ENCODE measurements around the gene TIE1. TPM values are rescaled to one million over a fixed set of nuclear protein-coding genes. Genes with fewer than 3 reads are reported as not detected.

Gene TIE1
- total RNA-seq, 1 experiment from 2014 or later, result not detected

DNA sequence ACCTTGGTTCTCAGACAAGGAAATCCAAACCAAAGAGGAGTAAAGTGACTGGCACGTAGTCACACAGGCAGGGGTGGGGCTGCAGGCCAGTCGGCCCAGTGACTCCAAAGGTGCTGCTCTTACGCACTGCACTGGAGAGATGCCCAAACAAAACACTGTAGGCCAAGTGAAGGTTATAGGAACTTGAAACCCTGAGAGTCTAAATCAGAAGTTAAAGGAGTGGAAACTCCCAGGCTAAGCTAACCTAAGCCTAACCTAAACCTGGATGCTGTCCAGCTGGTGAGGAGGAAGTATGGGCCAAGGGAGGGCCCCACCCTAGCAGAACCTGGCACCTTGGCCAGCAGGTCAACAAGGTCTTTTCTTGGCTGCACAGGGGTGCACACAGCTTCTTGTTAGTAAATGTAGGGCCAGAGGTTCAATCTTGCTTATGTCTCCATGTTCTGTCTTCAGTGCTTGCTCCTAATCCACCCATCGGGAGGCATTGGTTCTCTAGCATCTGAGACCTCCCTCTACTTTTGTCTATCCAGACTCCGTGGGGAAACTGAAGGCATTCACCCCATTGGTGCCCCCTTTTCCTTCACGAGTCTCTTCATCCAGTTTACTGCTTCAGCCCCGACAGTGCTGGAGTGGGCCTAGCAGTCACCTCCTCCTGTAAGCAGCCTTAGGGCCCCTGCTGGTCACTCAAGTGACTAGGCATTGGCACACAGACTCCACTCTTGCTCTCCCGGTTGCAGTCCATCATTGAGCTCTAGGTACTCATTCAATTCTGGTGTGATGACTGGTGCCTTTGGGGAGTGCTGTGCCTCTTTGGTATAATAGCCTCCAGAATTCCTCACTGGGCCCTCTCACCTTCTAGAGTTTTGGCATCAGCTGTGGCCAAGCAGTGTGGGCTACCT is 43.9 kb upstream of the TIE1 start:
- Histone ChIP-seq H3K4me3 (ENCODE audit: low read depth, low read length, poor library complexity, severe bottlenecking) (no peak overlapping the region), H3K4me1 (ENCODE audit: insufficient read depth, low read length, poor library complexity, severe bottlenecking) (no peaks in the 10 kb centered on the region), H3K27me3 (replicated peaks; ENCODE audit: insufficient read depth, low read depth, low read length, poor library complexity) (no peaks in the 10 kb centered on the region), H3K27ac (ENCODE audit: low read depth, low read length, poor library complexity, severe bottlenecking) (no peak overlapping the region), H3K36me3 (ENCODE audit: insufficient read depth, low read length, poor library complexity, severe bottlenecking) (no peaks in the 10 kb centered on the region), H3K9me3 (ENCODE audit: low read depth, low read length, poor library complexity, severe bottlenecking) (no peaks in the 10 kb centered on the region)
- POLR2A ChIA-PET (ENCODE audit: low non-redundant PET), result no interaction called here
- no TSS peak for BruUV-seq (replicated peaks)
- TF ChIP-seq EZH2 (IDR thresholded peaks at IDR 0.05; ENCODE audit: borderline replicate concordance, low read depth, low read length, poor library complexity, severe bottlenecking), result no peak
- TF ChIP-seq, protein P1, sequence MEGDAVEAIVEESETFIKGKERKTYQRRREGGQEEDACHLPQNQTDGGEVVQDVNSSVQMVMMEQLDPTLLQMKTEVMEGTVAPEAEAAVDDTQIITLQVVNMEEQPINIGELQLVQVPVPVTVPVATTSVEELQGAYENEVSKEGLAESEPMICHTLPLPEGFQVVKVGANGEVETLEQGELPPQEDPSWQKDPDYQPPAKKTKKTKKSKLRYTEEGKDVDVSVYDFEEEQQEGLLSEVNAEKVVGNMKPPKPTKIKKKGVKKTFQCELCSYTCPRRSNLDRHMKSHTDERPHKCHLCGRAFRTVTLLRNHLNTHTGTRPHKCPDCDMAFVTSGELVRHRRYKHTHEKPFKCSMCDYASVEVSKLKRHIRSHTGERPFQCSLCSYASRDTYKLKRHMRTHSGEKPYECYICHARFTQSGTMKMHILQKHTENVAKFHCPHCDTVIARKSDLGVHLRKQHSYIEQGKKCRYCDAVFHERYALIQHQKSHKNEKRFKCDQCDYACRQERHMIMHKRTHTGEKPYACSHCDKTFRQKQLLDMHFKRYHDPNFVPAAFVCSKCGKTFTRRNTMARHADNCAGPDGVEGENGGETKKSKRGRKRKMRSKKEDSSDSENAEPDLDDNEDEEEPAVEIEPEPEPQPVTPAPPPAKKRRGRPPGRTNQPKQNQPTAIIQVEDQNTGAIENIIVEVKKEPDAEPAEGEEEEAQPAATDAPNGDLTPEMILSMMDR (conservative IDR thresholded peaks at IDR 0.05; ENCODE audit: low read depth, low read length), result no peak
- intact Hi-C loops (cut with micrococcal nuclease; ENCODE audit: unreplicated experiment), result no loop called here
- CTCF ChIA-PET, result no interaction called here
- DNase-seq (ENCODE audit: low spot score), result no peak

DNA sequence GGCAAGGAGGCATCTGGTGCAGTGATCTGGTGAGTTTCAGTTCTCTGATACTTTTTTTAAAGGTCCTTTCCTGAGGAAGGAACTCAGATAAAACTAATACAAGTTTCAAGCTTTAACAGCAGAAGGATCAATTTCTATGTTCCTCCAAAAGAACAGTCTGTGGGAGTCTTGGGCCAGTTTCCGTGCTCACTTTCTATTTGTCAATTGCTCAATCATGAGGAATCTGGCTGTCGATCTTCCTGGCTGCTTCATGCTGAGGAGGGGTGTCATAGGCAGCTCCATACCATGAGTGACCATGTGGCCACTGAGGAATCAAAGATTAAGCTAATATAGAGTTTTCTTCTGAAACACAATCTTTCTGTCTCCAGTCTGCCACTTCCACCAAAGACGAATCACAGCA is 42.4 kb upstream of the TIE1 start:
- POLR2A ChIA-PET (ENCODE audit: low non-redundant PET), result no interaction called here
- H3K27ac ChIP-seq (ENCODE audit: low read depth, low read length, poor library complexity, severe bottlenecking), result no peak overlapping the region
- no peak for DNase-seq (ENCODE audit: low spot score)
- H3K36me3 ChIP-seq (ENCODE audit: insufficient read depth, low read length, poor library complexity, severe bottlenecking), result no peaks in the 10 kb centered on the region
- H3K27me3 ChIP-seq (replicated peaks; ENCODE audit: insufficient read depth, low read depth, low read length, poor library complexity), result no peaks in the 10 kb centered on the region
- no TSS peak for BruUV-seq (replicated peaks)
- H3K4me3 ChIP-seq (ENCODE audit: low read depth, low read length, poor library complexity, severe bottlenecking), result no peak overlapping the region
- no peaks in the 10 kb centered on the region for H3K4me1 ChIP-seq (ENCODE audit: insufficient read depth, low read length, poor library complexity, severe bottlenecking)
- H3K9me3 ChIP-seq (ENCODE audit: low read depth, low read length, poor library complexity, severe bottlenecking), result peaks cover 6% of the 10 kb centered on the region
- no peak for TF ChIP-seq EZH2 (IDR thresholded peaks at IDR 0.05; ENCODE audit: borderline replicate concordance, low read depth, low read length, poor library complexity, severe bottlenecking)
- TF ChIP-seq, protein P1 (conservative IDR thresholded peaks at IDR 0.05; ENCODE audit: low read depth, low read length), result no peak
- CTCF ChIA-PET, result no interaction called here
- intact Hi-C loops (cut with micrococcal nuclease; ENCODE audit: unreplicated experiment), result no loop called here

DNA sequence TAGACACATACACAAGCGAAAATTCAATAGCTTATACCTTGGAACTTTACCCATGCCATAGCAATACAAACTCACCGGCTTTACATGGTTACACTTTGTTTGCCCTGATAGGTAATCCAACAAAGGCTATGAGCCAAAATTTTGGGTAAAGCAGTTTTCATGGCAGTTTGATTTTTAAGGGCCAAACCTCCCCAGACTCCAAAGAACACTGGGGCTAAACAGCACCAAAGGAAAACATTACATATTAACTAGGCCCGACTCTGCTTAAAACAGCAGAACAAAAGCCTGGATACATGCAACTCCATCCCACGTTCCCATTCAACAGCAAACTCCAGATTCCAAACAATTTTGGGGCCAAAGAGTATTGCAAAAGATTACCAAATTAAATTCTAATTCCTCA is 35.4 kb upstream of the TIE1 start:
- H3K4me3 ChIP-seq (ENCODE audit: low read depth, low read length, poor library complexity, severe bottlenecking), result no peak overlapping the region
- H3K9me3 ChIP-seq (ENCODE audit: low read depth, low read length, poor library complexity, severe bottlenecking), result peaks cover 14% of the 10 kb centered on the region
- H3K27ac ChIP-seq (ENCODE audit: low read depth, low read length, poor library complexity, severe bottlenecking), result no peak overlapping the region
- no peaks in the 10 kb centered on the region for H3K27me3 ChIP-seq (replicated peaks; ENCODE audit: insufficient read depth, low read depth, low read length, poor library complexity)
- no TSS peak for BruUV-seq (replicated peaks)
- no peaks in the 10 kb centered on the region for H3K4me1 ChIP-seq (ENCODE audit: insufficient read depth, low read length, poor library complexity, severe bottlenecking)
- intact Hi-C loops (cut with micrococcal nuclease; ENCODE audit: unreplicated experiment), result no loop called here
- CTCF ChIA-PET, result no interaction called here
- POLR2A ChIA-PET (ENCODE audit: low non-redundant PET), result no interaction called here
- no peak for TF ChIP-seq EZH2 (IDR thresholded peaks at IDR 0.05; ENCODE audit: borderline replicate concordance, low read depth, low read length, poor library complexity, severe bottlenecking)
- TF ChIP-seq, protein P1 (conservative IDR thresholded peaks at IDR 0.05; ENCODE audit: low read depth, low read length), result no peak
- DNase-seq (ENCODE audit: low spot score), result no peak
- H3K36me3 ChIP-seq (ENCODE audit: insufficient read depth, low read length, poor library complexity, severe bottlenecking), result no peaks in the 10 kb centered on the region
